MCF 10A (cell line): ENCODE results near the gene ZNF514. TPM values are rescaled to one million over a fixed set of nuclear protein-coding genes. Genes with fewer than 3 reads are reported as not detected.

Source experiments
- BruUV-seq: library from RNA; stranded (reverse); fragments of 400-500 nt; replicated peaks from 2 replicates; lab custom pipeline; 2021; lab: Mats Ljungman, UMichigan
- CTCF ChIA-PET: fragments of 300-600 bp; sonication (Branson Sonifier 250); formaldehyde crosslinking; extraction: SDS; loops from one replicate; lab custom pipeline; 2021; ENCODE audit warnings: antibody characterized with exemption, inconsistent platforms; lab: Yijun Ruan, JAX
- POLR2A ChIA-PET: fragments of 300-600, 350-650 bp; sonication (Branson Sonifier 250); formaldehyde crosslinking; extraction: SDS; loops from one replicate; lab custom pipeline; 2020; ENCODE audit warnings: antibody characterized with exemption, inconsistent platforms; lab: Yijun Ruan, JAX
- DNase-seq: peaks from one replicate; pipeline ENCODE4 v3.0.0-alpha.2; 2018; ENCODE audit not compliant: unreplicated experiment
- H3K27ac Mint-ChIP-seq: one replicate; pipeline ENCODE4 v1.8.0; 2022; ENCODE audit warnings: mild to moderate bottlenecking, low read depth, mixed read lengths; ENCODE audit not compliant: unreplicated experiment
- H3K27me3 Mint-ChIP-seq: one replicate; pipeline ENCODE4 v1.8.0; 2022; ENCODE audit warnings: mixed read lengths; ENCODE audit not compliant: insufficient read depth, unreplicated experiment
- H3K36me3 Mint-ChIP-seq: one replicate; pipeline ENCODE4 v1.8.0; 2022; ENCODE audit warnings: mild to moderate bottlenecking, moderate library complexity, mixed read lengths; ENCODE audit not compliant: insufficient read depth, unreplicated experiment
- H3K4me1 Mint-ChIP-seq: one replicate; pipeline ENCODE4 v1.8.0; 2022; ENCODE audit warnings: mixed read lengths; ENCODE audit not compliant: insufficient read depth, unreplicated experiment
- H3K4me3 Mint-ChIP-seq: one replicate; pipeline ENCODE4 v1.8.0; 2022; ENCODE audit warnings: mild to moderate bottlenecking, moderate library complexity, mixed read lengths; ENCODE audit not compliant: unreplicated experiment
- H3K9me3 Mint-ChIP-seq: one replicate; pipeline ENCODE4 v1.8.0; 2022; ENCODE audit warnings: mixed read lengths; ENCODE audit not compliant: unreplicated experiment
- CTCF ChIP-seq: fragments of 200-600 bp; IDR thresholded peaks from one replicate; pipeline ENCODE4 v1.8.0; 2022; ENCODE audit warnings: antibody characterized with exemption, mild to moderate bottlenecking; ENCODE audit not compliant: unreplicated experiment
- intact Hi-C: fragments of 100-400 bp; cut with micrococcal nuclease; formaldehyde crosslinking; loops from 2 replicates; pipeline ENCODE4 v1.14.1; 2022
- total RNA-seq: library from RNA; stranded (reverse); gene quantifications from 2 replicates; pipeline ENCODE4 v1.2.3, GENCODE V29; 2022

The ZNF514 gene
- total RNA-seq, 1 experiment from 2014 or later, result 6.3 TPM

GRCh38 chr2:95174031-95174542 is 14.4 kb upstream of the ZNF514 start:
- ChIA-PET CTCF (interaction anchor here (0.6 to 1.4 kb wide), 2 partner anchors 12 to 112 kb away, joined by 3 to 4 read pairs; no protein-coding TSS in a partner anchor), POLR2A (interaction anchor here (1.3 kb wide), 2 partner anchors 8 to 12 kb away, joined by 3 to 4 read pairs; no protein-coding TSS in a partner anchor)
- Mint-ChIP-seq H3K4me3 (no peak overlapping the region), H3K4me1 (no peaks in the 10 kb centered on the region), H3K27ac (no peak overlapping the region), H3K9me3 (no peaks in the 10 kb centered on the region), H3K36me3 (peaks cover 6% of the 10 kb centered on the region), H3K27me3 (no peaks in the 10 kb centered on the region)
- intact Hi-C loops, result no loop called here
- no peak for TF ChIP-seq CTCF
- DNase-seq, result no peak
- BruUV-seq, result no TSS peak

DNA sequence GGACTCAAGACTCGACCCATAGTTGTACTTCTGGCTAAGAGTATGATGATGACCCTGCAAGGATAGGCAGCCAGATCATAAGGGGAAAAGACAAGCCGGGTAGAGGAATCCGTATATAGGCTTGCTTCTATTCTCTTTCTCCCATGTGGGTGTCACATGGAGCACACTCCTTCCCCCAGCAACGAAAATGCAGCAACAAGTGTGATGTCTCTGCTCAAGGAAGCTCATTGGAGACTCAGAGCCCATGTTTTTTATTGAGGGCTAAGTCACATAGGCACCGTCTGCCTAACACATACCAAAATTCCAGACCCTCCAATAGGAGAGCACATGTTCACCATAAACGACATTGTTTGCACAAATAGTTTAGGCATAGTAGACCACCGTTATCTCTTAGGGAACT is 12.3 kb upstream of the ZNF514 start:
- no peak overlapping the region for H3K4me3 Mint-ChIP-seq
- DNase-seq, result no peak
- H3K9me3 Mint-ChIP-seq, result no peaks in the 10 kb centered on the region
- no peak overlapping the region for H3K27ac Mint-ChIP-seq
- intact Hi-C loops, result no loop called here
- no peak for TF ChIP-seq CTCF
- BruUV-seq, result no TSS peak
- ChIA-PET POLR2A (no interaction called here), CTCF (no interaction called here)
- no peaks in the 10 kb centered on the region for H3K27me3 Mint-ChIP-seq
- no peaks in the 10 kb centered on the region for H3K4me1 Mint-ChIP-seq
- H3K36me3 Mint-ChIP-seq, result no peaks in the 10 kb centered on the region

DNA sequence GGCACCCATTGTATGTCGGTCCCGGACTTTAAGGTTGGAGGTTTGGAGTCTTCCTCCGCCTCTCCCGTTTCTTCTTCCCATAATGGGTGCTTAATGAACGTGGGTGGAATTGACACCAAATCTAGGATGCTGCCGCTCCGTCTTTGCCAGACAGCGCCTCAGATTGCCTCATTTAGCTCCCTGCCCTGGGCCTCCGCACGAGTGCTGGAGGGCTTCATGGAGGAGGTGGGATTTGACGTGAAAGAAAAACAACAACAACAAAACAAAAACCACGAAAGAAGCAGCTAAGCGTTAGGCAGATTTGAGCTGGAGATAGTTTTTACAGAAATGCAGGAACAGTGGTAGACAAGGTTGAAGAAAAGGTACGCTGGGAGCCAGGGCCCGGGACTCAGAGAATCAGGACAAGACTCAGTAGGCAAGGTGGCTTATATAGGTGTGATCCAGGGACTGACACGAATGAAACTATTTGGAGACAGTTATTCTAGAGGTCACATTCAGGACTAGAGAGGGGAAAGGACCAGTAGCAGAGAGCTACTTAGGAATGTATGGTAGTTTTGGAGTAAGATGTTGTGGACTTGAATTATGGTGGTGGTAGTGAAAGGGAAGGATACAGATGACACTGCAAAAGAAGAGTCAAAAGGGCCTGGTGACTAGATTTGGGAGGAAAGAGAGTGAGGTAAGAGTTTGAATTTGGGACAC is 6.6 kb upstream of the ZNF514 start:
- ChIA-PET POLR2A (interaction anchor here (0.6 to 3.5 kb wide), 6 partner anchors 8 to 236 kb away, joined by 3 to 42 read pairs (median 6); partner anchors contain the start of genes FAHD2A and MRPS5), CTCF (interaction anchor here (0.7 to 2.5 kb wide), 9 partner anchors 19 to 701 kb away, joined by 3 to 20 read pairs (median 3); partner anchors contain the start of genes FAHD2A and MRPS5)
- peak overlapping the region; percentile 98 for H3K27ac Mint-ChIP-seq

More for the DNA sequence above, 6.6 kb upstream of the ZNF514 start:
- peaks cover 21% of the 10 kb centered on the region for H3K4me1 Mint-ChIP-seq
- TF ChIP-seq CTCF, result no peak
- DNase-seq, result no peak
- TSS peak; percentile 68 for BruUV-seq
- no peaks in the 10 kb centered on the region for H3K9me3 Mint-ChIP-seq
- H3K36me3 Mint-ChIP-seq, result no peaks in the 10 kb centered on the region
- H3K4me3 Mint-ChIP-seq, result peak overlapping the region; percentile 100
- intact Hi-C loops, result loop anchor here (5.0 kb wide), 1 partner anchor 236 kb away; the partner anchor contains the start of gene FAHD2A
- H3K27me3 Mint-ChIP-seq, result no peaks in the 10 kb centered on the region
